Measurements from ENCODE around the gene UQCC5.

Gene UQCC5
- 3.8 to 8.7 (median 6.2) reads per million in 4 experiments for total RNA-seq

- DNase-seq, result peak; percentile 95
These were observed at the start of gene UQCC5 for GRCh38 chr3:52536369-52537164. UQCC5 (plus strand) TSS chr3:52536605; CDS start chr3:52536756, 151 bp downstream.

- DNase-seq, result no peak
These were observed 49.2 kb upstream of the UQCC5 start for GRCh38 chr3:52487050-52487787.

GRCh38 chr3:52487788-52488691 is 48.4 kb upstream of the UQCC5 start:
- no peak for DNase-seq

DNA sequence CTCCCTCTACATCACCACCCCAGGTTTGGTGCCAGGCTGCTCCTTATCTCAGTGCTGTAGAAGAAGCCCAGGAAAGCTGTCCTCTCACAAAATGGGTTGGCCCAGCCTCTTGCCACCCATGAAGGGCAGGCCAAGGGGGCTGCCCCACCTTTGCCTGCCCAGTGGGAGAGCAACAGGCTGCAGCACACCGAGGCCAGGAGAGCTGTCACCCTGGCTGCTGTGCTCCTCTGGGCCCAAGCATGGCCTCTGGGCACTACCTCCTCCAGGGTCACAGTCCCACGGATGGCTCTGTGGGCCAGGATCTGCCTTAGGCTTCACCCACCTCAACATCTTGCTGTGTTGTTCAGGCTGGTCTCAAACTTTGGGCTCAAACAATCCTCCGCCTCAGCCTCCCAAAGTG is 47.7 kb upstream of the UQCC5 start:
- no peak for DNase-seq

- no peak for DNase-seq
These were observed 47.0 kb upstream of the UQCC5 start for GRCh38 chr3:52489453-52489852.

DNA sequence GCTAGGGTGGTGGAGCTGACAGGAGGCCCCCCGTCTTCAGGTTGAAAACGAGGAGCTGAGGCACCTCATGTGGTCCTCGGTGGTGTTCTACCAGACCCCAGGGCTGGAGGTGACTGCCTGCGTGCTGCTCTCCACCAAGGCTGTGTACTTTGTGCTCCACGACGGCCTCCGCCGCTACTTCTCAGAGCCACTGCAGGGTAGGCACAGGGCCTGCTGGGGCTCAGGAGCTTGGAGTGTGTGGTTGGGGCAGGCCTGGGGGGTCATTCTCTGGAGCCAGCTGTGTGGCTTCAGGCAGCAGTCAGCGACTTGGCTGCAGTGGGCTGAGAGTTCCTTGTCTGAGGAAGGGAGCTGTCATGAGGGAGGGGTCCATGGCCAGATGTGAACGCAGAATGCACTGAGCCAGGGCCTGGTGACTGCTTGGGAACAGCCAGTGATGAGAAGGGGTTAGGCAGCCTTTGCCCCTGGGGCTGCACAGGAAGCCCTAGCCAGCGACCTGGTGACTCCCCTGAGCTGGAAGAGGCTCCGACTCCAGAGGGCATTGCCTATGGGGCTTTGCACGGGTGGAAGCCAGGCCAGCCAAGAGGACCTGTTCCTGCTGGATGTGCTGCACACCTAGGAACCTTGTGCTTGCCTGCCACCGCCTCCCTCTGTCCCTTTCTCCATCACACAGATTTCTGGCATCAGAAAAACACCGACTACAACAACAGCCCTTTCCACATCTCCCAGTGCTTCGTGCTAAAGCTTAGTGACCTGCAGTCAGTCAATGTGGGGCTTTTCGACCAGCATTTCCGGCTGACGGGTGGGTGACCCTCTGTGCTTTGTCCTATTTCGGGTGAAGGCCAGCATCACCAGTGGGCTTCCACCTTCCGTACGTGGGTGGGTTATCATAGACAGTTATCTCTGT is 46.1 kb upstream of the UQCC5 start:
- no peak for DNase-seq

DNA sequence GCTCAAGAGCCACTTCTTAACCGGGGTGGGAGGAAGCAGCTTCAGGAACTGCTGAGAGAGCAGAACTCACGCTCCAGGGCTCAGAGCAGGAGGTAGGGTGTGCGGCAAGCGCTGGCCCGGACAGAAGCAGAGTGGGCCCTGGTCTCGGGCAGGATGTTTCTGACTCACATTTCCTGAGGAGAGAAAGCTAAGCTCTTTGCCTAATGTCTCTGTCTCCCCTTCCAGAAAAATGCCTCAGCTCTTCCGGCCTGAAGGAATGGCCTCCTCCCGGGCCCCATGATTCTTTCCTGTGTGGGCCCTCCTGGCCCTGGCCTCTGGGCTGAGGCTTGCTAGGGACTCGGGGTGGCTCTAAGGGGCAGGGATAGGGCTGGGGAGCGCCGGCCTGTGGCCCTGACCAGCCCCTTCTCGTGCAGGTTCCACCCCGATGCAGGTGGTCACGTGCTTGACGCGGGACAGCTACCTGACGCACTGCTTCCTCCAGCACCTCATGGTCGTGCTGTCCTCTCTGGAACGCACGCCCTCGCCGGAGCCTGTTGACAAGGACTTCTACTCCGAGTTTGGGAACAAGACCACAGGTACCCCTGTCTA is 45.4 kb upstream of the UQCC5 start:
- no peak for DNase-seq

DNA sequence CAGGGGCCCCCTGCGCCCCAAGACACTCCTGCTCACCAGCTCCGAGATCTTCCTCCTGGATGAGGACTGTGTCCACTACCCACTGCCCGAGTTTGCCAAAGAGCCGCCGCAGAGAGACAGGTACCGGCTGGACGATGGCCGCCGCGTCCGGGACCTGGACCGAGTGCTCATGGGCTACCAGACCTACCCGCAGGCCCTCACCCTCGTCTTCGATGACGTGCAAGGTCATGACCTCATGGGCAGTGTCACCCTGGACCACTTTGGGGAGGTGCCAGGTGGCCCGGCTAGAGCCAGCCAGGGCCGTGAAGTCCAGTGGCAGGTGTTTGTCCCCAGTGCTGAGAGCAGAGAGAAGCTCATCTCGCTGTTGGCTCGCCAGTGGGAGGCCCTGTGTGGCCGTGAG is 44.3 kb upstream of the UQCC5 start:
- DNase-seq, result no peak

- DNase-seq, result no peak
These were observed 43.0 kb upstream of the UQCC5 start for GRCh38 chr3:52493232-52494017.

DNA sequence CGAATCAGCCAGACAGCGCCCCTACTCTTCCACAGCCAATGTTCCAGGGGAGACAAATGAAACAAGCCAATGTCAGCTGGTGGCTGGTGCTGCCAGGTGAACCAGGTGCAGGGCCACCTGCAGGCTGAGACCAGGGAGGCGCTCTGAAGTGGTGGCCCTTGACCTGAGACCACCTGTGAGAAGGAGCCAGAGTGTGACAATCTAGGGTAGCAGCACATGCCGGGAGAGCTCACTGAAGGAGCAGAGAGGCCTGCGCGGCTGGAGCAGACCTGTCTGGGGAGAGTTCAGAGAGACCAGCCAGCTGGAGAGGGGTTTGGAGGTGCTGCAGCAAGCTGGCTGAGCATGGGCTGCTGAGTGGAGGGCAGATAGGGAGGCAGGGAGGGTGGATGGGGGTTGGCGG is 42.0 kb upstream of the UQCC5 start:
- DNase-seq, result no peak

DNA sequence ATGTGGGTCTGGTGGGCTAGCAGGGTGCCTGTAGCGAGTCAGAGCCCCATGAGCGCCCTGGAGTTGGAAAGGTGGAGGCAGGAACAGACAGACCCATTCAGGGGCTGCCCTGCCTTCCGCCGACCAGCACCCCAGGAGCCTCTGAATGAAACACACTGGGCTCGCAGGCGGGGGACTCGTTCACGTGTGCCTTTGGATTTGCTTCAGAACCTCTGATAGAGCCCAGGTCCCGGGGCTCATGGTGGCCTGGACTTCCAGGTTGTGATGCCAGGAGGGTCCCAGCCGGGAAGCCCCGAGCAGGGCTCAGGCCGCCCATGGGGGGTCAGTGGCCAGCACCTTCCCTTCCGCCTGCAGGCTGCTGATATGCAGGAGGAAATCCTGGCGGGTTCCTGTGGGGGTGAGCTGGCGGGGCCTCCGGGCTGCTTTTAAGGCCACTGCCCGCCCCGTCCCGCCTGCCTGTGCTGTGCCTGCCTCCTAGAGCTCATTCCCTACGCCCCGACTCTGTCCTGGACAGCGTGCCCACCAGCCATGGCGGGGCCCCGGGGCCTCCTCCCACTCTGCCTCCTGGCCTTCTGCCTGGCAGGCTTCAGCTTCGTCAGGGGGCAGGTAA is 41.4 kb upstream of the UQCC5 start, which contains the start of gene STAB1:
STAB1 (plus strand) TSS at position 453 of the 610 bp plus-strand sequence; CDS start at position 529, 76 bp downstream.
- no peak for DNase-seq

GRCh38 chr3:52495777-52496602 is 40.4 kb upstream of the UQCC5 start:
- DNase-seq, result no peak

GRCh38 chr3:52498137-52499054 is 38.0 kb upstream of the UQCC5 start:
- DNase-seq, result no peak

DNA sequence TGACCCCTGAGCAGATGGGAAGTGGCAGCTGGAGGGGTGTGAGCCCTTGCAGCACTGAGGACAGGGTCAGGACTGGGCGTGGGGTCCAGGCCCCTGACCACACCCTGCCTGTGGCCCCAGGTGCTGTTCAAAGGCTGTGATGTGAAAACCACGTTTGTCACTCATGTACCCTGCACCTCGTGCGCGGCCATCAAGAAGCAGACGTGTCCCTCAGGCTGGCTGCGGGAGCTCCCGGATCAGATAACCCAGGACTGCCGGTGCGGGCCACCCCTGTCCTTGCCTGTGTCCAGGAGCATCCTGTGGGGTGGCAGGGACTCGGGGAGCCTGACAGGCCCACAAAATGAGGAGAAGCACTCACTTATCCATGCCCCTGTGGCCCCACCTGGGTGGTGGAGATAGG is 35.4 kb upstream of the UQCC5 start:
- DNase-seq, result no peak

GRCh38 chr3:52502001-52502400 is 34.4 kb upstream of the UQCC5 start:
- no peak for DNase-seq

GRCh38 chr3:52502808-52503350 is 33.5 kb upstream of the UQCC5 start:
- DNase-seq, result no peak

DNA sequence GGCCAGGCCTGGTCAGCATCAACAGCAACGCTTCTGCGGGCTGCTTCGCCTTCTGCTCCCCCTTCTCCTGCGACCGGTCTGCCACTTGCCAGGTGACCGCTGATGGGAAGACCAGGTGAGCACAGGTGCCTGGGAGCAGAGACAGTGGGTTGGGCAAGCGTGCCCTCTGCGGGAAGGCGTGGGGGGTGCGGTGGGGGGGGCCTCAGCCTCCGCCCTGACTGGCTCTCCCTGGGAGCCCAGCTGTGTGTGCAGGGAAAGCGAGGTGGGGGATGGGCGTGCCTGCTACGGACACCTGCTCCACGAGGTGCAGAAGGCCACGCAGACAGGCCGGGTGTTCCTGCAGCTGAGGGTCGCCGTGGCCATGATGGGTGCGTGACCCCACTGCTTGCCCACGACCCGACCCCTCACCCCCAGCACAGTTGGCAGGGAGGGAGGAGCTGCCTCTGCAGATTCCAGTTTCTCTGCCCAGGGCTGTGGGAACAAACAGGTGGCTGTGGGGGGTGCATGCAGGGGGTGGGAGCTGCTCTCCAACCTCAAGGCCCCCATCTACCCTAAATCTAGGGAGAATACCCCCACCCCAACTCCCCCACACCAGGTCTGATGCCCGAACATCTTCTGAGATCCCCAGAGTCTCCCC is 32.5 kb upstream of the UQCC5 start:
- no peak for DNase-seq
